ENCODE data around the gene G2E3.
"Not testable (repeated sequence)": the region's sequence is repeated elsewhere in the genome, so short reads cannot be mapped to it uniquely, and the experiment has no call there.

Gene G2E3

DNA sequence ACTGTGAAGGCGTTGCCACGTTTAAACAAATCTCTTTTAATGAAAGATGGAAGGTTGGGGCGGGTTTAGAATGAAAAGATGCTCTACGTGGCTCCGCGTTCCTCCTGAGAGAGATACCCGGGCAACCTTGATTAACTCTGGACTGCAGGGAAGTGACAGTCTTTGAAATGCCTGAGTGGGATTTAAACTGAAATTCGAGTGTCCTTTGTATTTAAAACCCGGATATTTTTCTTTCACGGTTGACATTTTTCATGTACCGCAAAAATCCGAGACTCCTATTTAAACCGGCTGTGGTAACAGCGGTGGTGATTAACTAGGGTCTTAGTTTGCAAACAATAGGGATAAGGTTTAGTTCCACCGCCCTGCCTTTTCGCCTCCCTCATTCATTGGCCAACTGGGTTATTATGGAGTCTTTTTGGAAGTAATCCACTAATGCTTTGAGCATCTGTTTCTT lies 707 bp downstream of the G2E3 start:
- peak; percentile 21 for DNase-seq (ENCODE audit: low spot score)

DNA sequence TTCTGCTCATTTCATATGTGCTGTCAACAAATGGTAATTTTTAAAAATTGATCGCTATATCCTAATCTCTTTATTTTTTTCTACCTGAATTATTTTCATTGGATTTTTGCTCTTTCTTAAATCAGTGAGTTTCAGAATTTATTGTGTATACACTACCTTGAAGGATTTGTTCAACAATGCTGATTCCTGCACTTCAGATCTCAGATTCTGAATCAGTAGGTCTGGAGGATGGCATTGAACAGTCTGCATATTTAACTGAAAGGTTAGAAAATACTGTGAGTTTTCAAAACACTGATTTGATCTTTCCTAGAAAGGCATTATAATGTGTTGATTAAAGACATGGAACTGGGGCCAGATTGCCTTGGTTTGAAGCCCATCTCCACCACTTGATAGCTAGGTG lies 1.6 kb downstream of the G2E3 start:
- no peak for DNase-seq (ENCODE audit: low spot score)

GRCh38 chr14:30564235-30564867 lies 5.4 kb downstream of the G2E3 start:
- no peak for DNase-seq (ENCODE audit: low spot score)

- DNase-seq (ENCODE audit: low spot score): no peak
Observed at GRCh38 chr14:30564868-30565248, 5.9 kb downstream of the G2E3 start.

GRCh38 chr14:30569216-30569902 lies 10.4 kb downstream of the G2E3 start:
- no peak for DNase-seq (ENCODE audit: low spot score)

- no peak for DNase-seq (ENCODE audit: low spot score)
Observed at GRCh38 chr14:30569903-30570226, 10.9 kb downstream of the G2E3 start.

- no peak for DNase-seq (ENCODE audit: low spot score)
Observed at GRCh38 chr14:30572237-30572636, 13.3 kb downstream of the G2E3 start.

DNA sequence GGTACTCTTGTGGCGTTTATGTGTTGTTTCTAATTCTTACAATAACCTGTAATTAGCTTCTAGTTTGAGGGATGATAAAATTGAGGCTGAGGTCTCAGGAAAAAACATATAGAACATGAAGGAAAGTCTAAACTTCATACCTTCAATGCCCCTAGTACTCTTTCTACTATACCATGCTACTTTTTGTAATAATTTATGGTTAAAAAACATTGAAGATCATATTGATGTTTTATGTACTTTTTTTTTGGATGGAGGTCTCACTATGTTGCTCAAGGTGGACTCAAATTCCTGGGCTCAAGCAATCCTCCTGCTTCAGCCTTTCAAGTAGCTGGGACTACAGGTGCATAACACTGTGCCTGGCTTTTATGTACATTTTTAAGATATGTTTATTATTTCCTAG lies 13.8 kb downstream of the G2E3 start:
- DNase-seq (ENCODE audit: low spot score): no peak

DNA sequence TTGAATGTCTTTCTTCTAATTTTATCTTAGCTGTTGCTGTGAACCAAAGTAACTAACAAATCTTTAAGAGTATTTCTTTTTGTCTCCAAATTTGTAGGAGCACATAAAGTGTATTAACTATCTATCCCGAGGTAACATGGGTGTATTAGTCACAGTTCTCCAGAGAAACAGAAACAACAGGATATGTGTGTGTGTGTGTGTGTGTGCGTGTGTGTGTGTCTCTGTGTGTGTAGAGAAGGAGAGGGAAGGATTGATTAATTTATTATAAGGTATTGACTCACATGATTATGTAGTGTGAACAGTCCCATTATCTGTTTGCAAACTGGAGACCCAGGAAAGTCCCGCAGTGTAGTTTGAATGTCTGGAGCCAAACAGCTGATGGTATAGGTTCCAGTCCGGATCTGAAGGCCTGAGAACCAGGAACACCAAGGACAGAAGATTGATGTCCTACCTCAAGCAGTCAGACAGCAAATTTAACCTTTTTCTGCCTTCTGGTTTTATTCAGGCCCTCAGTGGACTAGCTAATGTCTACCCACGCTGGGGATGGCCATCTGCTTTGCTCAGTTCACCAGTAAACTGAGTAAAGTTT lies 14.4 kb downstream of the G2E3 start:
- no peak for DNase-seq (ENCODE audit: low spot score)

DNA sequence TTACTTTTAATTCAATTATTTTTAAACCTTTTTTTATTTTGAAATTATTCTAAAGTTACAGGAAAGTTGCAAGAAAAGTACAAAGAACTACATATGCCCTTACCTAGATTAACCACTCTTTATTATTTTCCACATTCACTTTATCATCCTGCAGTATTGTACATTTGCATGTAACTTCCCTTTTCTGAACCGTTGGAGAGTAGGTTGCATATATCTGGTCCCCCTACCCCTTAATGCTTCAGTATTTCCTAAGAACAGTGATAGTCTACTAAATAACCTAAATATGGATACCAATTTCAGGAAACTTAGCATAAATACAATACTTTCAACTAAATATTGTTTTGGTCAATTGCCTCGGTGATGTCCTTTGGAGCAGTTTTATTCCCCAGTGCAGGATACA lies 15.0 kb downstream of the G2E3 start:
- DNase-seq (ENCODE audit: low spot score): no peak

DNA sequence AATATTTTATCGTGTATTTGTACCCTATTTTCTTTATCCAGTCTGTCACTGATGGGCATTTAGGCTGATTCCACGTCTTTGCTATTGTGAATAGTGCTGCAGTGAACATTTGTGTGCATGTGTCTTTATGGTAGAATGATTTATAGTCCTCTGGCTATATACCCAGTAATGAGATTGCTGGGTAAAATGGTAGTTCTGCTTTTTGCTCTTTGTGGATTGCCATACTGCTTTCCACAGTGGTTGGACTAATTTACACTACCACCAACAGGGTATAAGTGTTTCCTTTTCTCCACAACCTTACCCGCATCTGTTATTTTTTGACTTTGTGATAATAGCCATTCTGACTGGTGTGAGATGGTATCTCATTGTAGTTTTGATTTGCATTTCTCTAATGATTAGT lies 15.8 kb downstream of the G2E3 start:
- not testable (repeated sequence) for DNase-seq (ENCODE audit: low spot score)

DNA sequence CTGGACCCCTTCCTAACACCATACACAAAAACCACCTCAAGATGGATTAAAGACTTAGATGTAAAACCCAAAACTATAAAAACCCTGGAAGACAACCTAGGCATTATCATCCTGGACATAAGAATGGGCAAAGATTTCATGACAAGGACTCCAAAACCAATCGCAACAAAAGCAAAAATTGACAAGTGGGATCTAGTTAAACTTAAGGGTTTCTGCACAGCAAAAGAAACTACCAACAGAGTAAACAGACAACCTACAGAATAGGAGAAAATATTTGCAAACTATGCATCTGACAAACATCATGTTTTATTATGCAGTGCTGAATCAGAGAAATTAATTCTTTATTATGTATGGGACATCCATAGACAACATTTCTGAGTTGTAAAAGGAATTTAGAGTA lies 17.4 kb downstream of the G2E3 start:
- DNase-seq (ENCODE audit: low spot score): not testable (repeated sequence)

- no peak for DNase-seq (ENCODE audit: low spot score)
Observed at GRCh38 chr14:30580616-30581282, 21.8 kb downstream of the G2E3 start.

DNA sequence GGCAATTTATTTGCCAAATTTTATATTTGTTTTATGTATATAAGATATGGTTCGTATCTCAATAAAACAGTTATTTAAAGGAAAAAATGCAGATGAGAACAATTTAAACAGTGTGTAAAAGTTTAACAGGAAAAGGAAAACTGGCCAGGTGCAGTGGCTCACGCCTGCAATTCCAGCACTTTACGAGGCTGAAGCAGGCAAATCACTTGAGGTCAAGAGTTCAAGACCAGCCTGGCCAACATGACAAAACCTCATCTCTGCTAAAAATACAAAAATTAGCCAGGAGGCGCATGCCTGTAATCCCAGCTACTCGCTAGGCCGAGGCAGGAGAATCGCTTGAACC lies 22.3 kb downstream of the G2E3 start:
- no peak for DNase-seq (ENCODE audit: low spot score)

GRCh38 chr14:30582376-30582775 lies 23.4 kb downstream of the G2E3 start:
- no peak for DNase-seq (ENCODE audit: low spot score)

DNA sequence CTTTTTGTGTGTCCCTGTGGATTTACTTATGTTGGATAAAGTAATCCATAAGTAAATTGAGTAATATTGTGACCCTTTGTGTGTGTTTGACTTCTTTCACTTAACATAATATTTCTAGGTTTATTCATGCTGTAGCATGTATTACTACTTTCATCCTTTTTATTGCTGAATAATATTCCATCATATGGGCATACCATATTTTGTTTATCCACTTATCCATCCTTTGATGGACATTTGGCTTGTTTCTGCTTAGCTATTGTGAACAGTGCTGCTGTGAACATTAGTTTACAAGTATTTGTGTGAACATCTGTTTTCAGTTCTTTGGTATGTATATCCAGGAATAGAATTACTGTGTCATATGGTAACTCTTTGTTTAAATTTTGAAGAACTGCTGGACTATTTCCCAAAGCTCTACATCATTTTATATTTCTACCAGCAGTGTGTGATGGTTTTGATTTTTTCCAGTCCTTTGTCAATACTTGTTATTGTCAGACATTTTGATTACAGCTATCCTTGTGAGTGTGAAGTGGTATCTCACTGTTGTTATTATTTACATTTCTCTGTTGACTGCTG lies 25.2 kb downstream of the G2E3 start:
- no peak for DNase-seq (ENCODE audit: low spot score)

- DNase-seq (ENCODE audit: low spot score): no peak
Observed at GRCh38 chr14:30585204-30585603, 26.2 kb downstream of the G2E3 start.

- DNase-seq (ENCODE audit: low spot score): no peak
Observed at GRCh38 chr14:30587141-30587540, 28.2 kb downstream of the G2E3 start.

DNA sequence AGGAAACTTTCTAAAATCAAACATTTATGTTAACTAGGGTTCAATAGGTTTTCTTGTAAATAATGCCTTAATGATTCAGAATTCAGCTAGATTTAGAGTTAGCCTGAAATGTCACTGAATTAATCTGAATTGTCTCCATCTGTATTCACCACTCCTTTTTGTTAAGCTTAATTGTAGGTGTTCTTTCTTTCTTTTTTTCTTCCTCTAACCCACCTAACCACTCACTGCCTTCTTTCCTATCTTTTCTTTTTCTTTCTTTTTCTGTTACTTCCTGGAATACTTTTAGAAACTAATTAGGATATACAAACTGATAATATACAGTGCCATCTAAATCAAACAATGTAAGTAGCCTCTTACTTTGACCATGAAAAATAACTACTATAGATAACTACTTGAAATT lies 29.9 kb downstream of the G2E3 start:
- DNase-seq (ENCODE audit: low spot score): no peak

GRCh38 chr14:30596935-30597334 lies 38.0 kb downstream of the G2E3 start:
- no peak for DNase-seq (ENCODE audit: low spot score)

GRCh38 chr14:30597504-30597903 lies 38.5 kb downstream of the G2E3 start:
- no peak for DNase-seq (ENCODE audit: low spot score)

DNA sequence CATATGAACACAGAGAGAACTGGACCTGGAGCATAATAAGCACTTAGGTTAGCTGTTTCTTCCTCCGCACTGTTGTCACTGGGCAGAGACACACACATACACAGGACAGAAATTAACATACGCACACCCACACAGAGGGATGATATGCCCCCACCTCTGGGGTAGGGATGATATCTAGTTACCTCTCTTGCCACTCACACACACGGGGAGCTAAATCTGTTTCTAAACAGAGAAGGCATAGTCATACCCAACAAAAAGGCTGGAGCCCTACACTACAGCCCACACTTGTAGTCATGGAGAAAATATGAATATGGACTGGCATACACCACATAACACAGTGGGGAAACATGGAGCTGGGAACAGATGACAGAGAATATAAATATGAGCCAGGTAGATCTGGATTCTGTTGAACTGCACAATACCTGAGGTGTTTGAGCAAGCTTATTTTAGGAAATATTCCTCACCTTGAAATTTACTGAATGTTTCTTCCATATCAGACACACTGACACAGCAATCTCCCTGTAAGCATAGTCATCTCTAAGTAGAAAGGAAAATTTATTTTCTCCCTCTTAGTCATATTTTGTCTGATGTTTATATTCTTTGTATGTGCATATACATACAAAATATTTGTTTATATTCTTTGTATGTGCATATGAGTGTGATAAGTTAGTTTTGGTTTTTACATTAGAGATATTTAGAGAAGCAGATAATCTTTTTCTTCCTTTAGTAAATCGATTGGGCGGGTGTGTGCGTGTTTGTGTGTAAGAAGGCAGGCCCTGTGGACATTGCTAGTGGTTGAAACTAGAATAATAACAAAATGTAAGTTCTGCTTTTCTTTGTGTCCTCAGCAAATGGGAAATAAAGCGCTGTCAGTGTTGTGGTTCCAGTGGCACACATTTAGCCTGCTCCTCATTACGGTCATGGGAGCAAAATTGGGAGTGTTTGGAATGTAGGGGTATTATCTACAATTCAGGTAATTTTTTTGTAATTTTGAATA lies 42.3 kb downstream of the G2E3 start:
- no peak for DNase-seq (ENCODE audit: low spot score)

All from SW480 (cell line).